Measurements from ENCODE around the gene ACTG1.
A peak's percentile ranks its signal among the peaks of the same experiment; 100 is the strongest.

The ACTG1 gene

GRCh38 chr17:81492706-81493105 lies 19.9 kb downstream of the ACTG1 start:
- CTCF ChIA-PET = interaction anchor here (0.6 kb wide), 1 partner anchor 275 kb away, joined by 3 read pairs; no protein-coding TSS in a partner anchor
- H3K27me3 Mint-ChIP-seq = peaks cover 80% of the 10 kb centered on the region

GRCh38 chr17:81492202-81492601 lies 20.4 kb downstream of the ACTG1 start:
- CTCF ChIA-PET = interaction anchor here (0.6 kb wide), 1 partner anchor 274 kb away, joined by 3 read pairs; no protein-coding TSS in a partner anchor
- H3K27ac Mint-ChIP-seq = no peak overlapping the region
- H3K9me3 Mint-ChIP-seq = no peaks in the 10 kb centered on the region
- no peaks in the 10 kb centered on the region for H3K36me3 Mint-ChIP-seq
- H3K27me3 Mint-ChIP-seq = peaks cover 79% of the 10 kb centered on the region
- peaks cover 11% of the 10 kb centered on the region for H3K4me1 Mint-ChIP-seq
- no peak overlapping the region for H3K4me3 Mint-ChIP-seq
- no peak for DNase-seq

More at GRCh38 chr17:81492706-81493105, 19.9 kb downstream of the ACTG1 start:
- Mint-ChIP-seq H3K4me1 (peaks cover 8% of the 10 kb centered on the region), H3K9me3 (no peaks in the 10 kb centered on the region), H3K4me3 (no peak overlapping the region), H3K36me3 (no peaks in the 10 kb centered on the region), H3K27ac (no peak overlapping the region)
- DNase-seq = no peak

GRCh38 chr17:81491761-81492160 lies 20.8 kb downstream of the ACTG1 start:
- no peak for DNase-seq
- no peak overlapping the region for H3K27ac Mint-ChIP-seq
- H3K4me3 Mint-ChIP-seq = no peak overlapping the region
- peaks cover 77% of the 10 kb centered on the region for H3K27me3 Mint-ChIP-seq
- CTCF ChIA-PET = no interaction called here
- H3K4me1 Mint-ChIP-seq = peaks cover 11% of the 10 kb centered on the region
- H3K36me3 Mint-ChIP-seq = no peaks in the 10 kb centered on the region
- H3K9me3 Mint-ChIP-seq = no peaks in the 10 kb centered on the region

- no peak for DNase-seq
- Mint-ChIP-seq H3K36me3 (no peaks in the 10 kb centered on the region), H3K9me3 (no peaks in the 10 kb centered on the region), H3K27me3 (peaks cover 71% of the 10 kb centered on the region), H3K4me1 (peaks cover 15% of the 10 kb centered on the region), H3K27ac (no peak overlapping the region), H3K4me3 (no peak overlapping the region)
- CTCF ChIA-PET = no interaction called here
Measured at GRCh38 chr17:81491181-81491581, 21.4 kb downstream of the ACTG1 start.

GRCh38 chr17:81489998-81490992 lies 22.3 kb downstream of the ACTG1 start:
- Mint-ChIP-seq H3K36me3 (no peaks in the 10 kb centered on the region), H3K9me3 (no peaks in the 10 kb centered on the region), H3K27ac (peak overlapping the region; percentile 33), H3K4me1 (peaks cover 18% of the 10 kb centered on the region), H3K4me3 (peak overlapping the region; percentile 45), H3K27me3 (peaks cover 71% of the 10 kb centered on the region)
- DNase-seq = no peak
- CTCF ChIA-PET = no interaction called here

GRCh38 chr17:81489012-81489997 lies 23.3 kb downstream of the ACTG1 start:
- Mint-ChIP-seq H3K27me3 (peaks cover 62% of the 10 kb centered on the region), H3K27ac (no peak overlapping the region), H3K4me3 (peak overlapping the region; percentile 45), H3K36me3 (no peaks in the 10 kb centered on the region), H3K4me1 (peaks cover 15% of the 10 kb centered on the region), H3K9me3 (no peaks in the 10 kb centered on the region)
- no peak for DNase-seq
- CTCF ChIA-PET = no interaction called here

GRCh38 chr17:81488276-81488860 lies 24.2 kb downstream of the ACTG1 start:
- Mint-ChIP-seq H3K27ac (no peak overlapping the region), H3K4me3 (peak overlapping the region; percentile 15), H3K27me3 (peaks cover 62% of the 10 kb centered on the region), H3K4me1 (peaks cover 15% of the 10 kb centered on the region), H3K36me3 (no peaks in the 10 kb centered on the region), H3K9me3 (no peaks in the 10 kb centered on the region)
- peak; percentile 46 for DNase-seq
- CTCF ChIA-PET = no interaction called here

GRCh38 chr17:81487487-81488275 lies 24.9 kb downstream of the ACTG1 start:
- Mint-ChIP-seq H3K27ac (no peak overlapping the region), H3K9me3 (no peaks in the 10 kb centered on the region), H3K4me3 (peak overlapping the region; percentile 56), H3K36me3 (no peaks in the 10 kb centered on the region), H3K4me1 (peaks cover 16% of the 10 kb centered on the region), H3K27me3 (peaks cover 62% of the 10 kb centered on the region)
- peak; percentile 85 for DNase-seq
- CTCF ChIA-PET = no interaction called here

- peak overlapping the region; percentile 56 for H3K4me3 Mint-ChIP-seq
- H3K9me3 Mint-ChIP-seq = no peaks in the 10 kb centered on the region
- peaks cover 16% of the 10 kb centered on the region for H3K4me1 Mint-ChIP-seq
- H3K36me3 Mint-ChIP-seq = no peaks in the 10 kb centered on the region
- CTCF ChIA-PET = no interaction called here
- H3K27me3 Mint-ChIP-seq = peaks cover 62% of the 10 kb centered on the region
- no peak overlapping the region for H3K27ac Mint-ChIP-seq
- no peak for DNase-seq
Measured at GRCh38 chr17:81487089-81487486, 25.5 kb downstream of the ACTG1 start.

- CTCF ChIA-PET = interaction anchor here (1.9 to 2.7 kb wide), 2 partner anchors 89 to 195 kb away, joined by 6 to 26 read pairs; no protein-coding TSS in a partner anchor
- H3K27ac Mint-ChIP-seq = no peak overlapping the region
- DNase-seq = no peak
- peaks cover 61% of the 10 kb centered on the region for H3K27me3 Mint-ChIP-seq
- peaks cover 21% of the 10 kb centered on the region for H3K4me1 Mint-ChIP-seq
- no peak overlapping the region for H3K4me3 Mint-ChIP-seq
- H3K9me3 Mint-ChIP-seq = no peaks in the 10 kb centered on the region
- no peaks in the 10 kb centered on the region for H3K36me3 Mint-ChIP-seq
Measured at GRCh38 chr17:81486199-81486810, 26.3 kb downstream of the ACTG1 start.

- peaks cover 19% of the 10 kb centered on the region for H3K4me1 Mint-ChIP-seq
- CTCF ChIA-PET = interaction anchor here (0.6 to 2.8 kb wide), 24 partner anchors 10 to 342 kb away, joined by 3 to 30 read pairs (median 4); partner anchors contain the start of genes BAHCC1, CEP131 and SLC38A10
- no peaks in the 10 kb centered on the region for H3K9me3 Mint-ChIP-seq
- no peaks in the 10 kb centered on the region for H3K36me3 Mint-ChIP-seq
- peaks cover 58% of the 10 kb centered on the region for H3K27me3 Mint-ChIP-seq
- H3K27ac Mint-ChIP-seq = no peak overlapping the region
- peak; percentile 88 for DNase-seq
- H3K4me3 Mint-ChIP-seq = peak overlapping the region; percentile 10
Measured at GRCh38 chr17:81484195-81484979, 28.2 kb downstream of the ACTG1 start.

- Mint-ChIP-seq H3K4me1 (peaks cover 19% of the 10 kb centered on the region), H3K9me3 (no peaks in the 10 kb centered on the region), H3K27ac (no peak overlapping the region), H3K4me3 (peak overlapping the region; percentile 10), H3K36me3 (no peaks in the 10 kb centered on the region), H3K27me3 (peaks cover 58% of the 10 kb centered on the region)
- CTCF ChIA-PET = interaction anchor here (1.2 to 2.8 kb wide), 7 partner anchors 13 to 341 kb away, joined by 3 to 30 read pairs (median 10); partner anchors contain the start of gene SLC38A10
- DNase-seq = no peak
Measured at GRCh38 chr17:81483862-81484194, 28.8 kb downstream of the ACTG1 start.
